ENCODE results near the gene RBBP8NL.

- TF ChIP-seq EZH2 (IDR thresholded peaks at IDR 0.05; ENCODE audit: borderline replicate concordance, low read length) = no peak
- no peak for TF ChIP-seq CTCF (IDR thresholded peaks at IDR 0.05; ENCODE audit: low read length)
Observed at GRCh38 chr20:62398120-62398821, 29.1 kb downstream of the RBBP8NL start.

Measured in OCI-LY1 (cell line).